PC-9 (cell line): ENCODE measurements around the gene ZNF423. TPM values are rescaled to one million over a fixed set of nuclear protein-coding genes. Genes with fewer than 3 reads are reported as not detected.

ENCODE experiments used
- BruUV-seq: library from RNA; stranded (reverse); fragments of 400-500 nt; replicated peaks from 2 replicates; lab custom pipeline; 2021; lab: Mats Ljungman, UMichigan
- CTCF ChIA-PET: fragments of 300-600 bp; sonication (Branson Sonifier 250); formaldehyde crosslinking; loops from one replicate; lab custom pipeline; 2022; ENCODE audit warnings: antibody characterized with exemption; lab: Charles Lee
- POLR2A ChIA-PET: fragments of 300-600 bp; sonication (Branson Sonifier 250); formaldehyde crosslinking; loops from one replicate; lab custom pipeline; 2022; ENCODE audit warnings: antibody characterized with exemption; ENCODE audit not compliant: unreplicated experiment; lab: Charles Lee
- DNase-seq, 2 experiments: peaks; one replicate each; pipeline versions ENCODE4 v3.0.0 to v3.0.0-alpha.2; 2015 to 2022; ENCODE audit warnings: mixed read lengths in 1 of 2
- H2AFZ ChIP-seq: fragments of 200-600 bp; sonication (generic); 2 replicates; pipeline ENCODE4 v1.8.1; 2017; ENCODE audit warnings: antibody characterized with exemption
- H3F3A ChIP-seq: fragments of 200-600 bp; sonication (generic); 2 replicates; pipeline ENCODE4 v1.8.1; 2017; ENCODE audit warnings: antibody characterized with exemption, mild to moderate bottlenecking, low read depth; ENCODE audit not compliant: insufficient read depth
- H3K27ac ChIP-seq: fragments of 200-600 bp; sonication (generic); 2 replicates; pipeline ENCODE4 v1.6.1; 2016; ENCODE audit warnings: mixed run types
- H3K27me3 ChIP-seq: fragments of 200-600 bp; sonication (generic); 2 replicates; pipeline ENCODE4 v1.6.1; 2016; ENCODE audit warnings: low read depth, mixed run types; ENCODE audit not compliant: insufficient read depth
- H3K36me3 ChIP-seq: fragments of 200-600 bp; sonication (generic); 2 replicates; pipeline ENCODE4 v1.6.1; 2016; ENCODE audit warnings: low read depth, mixed run types
- H3K4me1 ChIP-seq: fragments of 200-600 bp; sonication (generic); replicated peaks from 2 replicates; pipeline ENCODE4 v1.6.1; 2016; ENCODE audit warnings: mixed run types; ENCODE audit not compliant: insufficient read depth
- H3K4me2 ChIP-seq: fragments of 200-600 bp; sonication (generic); 2 replicates; pipeline ENCODE4 v1.6.1; 2017; ENCODE audit warnings: mixed run types
- H3K4me3 ChIP-seq: fragments of 200-600 bp; sonication (generic); 2 replicates; pipeline ENCODE4 v1.6.1; 2016; ENCODE audit warnings: mixed run types
- H3K79me2 ChIP-seq: fragments of 200-600 bp; sonication (generic); 2 replicates; pipeline ENCODE4 v1.6.1; 2017; ENCODE audit warnings: low read depth, mixed run types
- H3K9me2 ChIP-seq: fragments of 200-600 bp; sonication (generic); 2 replicates; pipeline ENCODE4 v1.8.1; 2017; ENCODE audit warnings: mild to moderate bottlenecking; ENCODE audit not compliant: insufficient read depth
- H3K9me3 ChIP-seq: fragments of 200-600 bp; sonication (generic); 2 replicates; pipeline ENCODE4 v1.8.1; 2016; ENCODE audit warnings: low read depth; ENCODE audit not compliant: insufficient read depth
- H4K20me1 ChIP-seq: fragments of 200-600 bp; sonication (generic); 2 replicates; pipeline ENCODE4 v1.8.1; 2017; ENCODE audit not compliant: insufficient read depth
- EZH2 ChIP-seq: fragments of 200-600 bp; sonication (generic); IDR thresholded peaks from 2 replicates; pipeline ENCODE4 v1.8.0; 2017; ENCODE audit warnings: antibody characterized with exemption, low read depth
- intact Hi-C: fragments of 100-400 bp; cut with micrococcal nuclease; formaldehyde crosslinking; loops from one replicate; pipeline ENCODE4 v1.10.0; 2022; ENCODE audit not compliant: unreplicated experiment
- total RNA-seq: library from RNA; stranded (reverse); gene quantifications from 2 replicates; pipeline ENCODE4 v1.2.3, GENCODE V29; 2021
- TF ChIP-seq, protein P1 (sequence below): fragments of 200-600 bp; sonication (generic); conservative IDR thresholded peaks from 2 replicates; pipeline ENCODE4 v1.6.1; 2017; ENCODE audit warnings: mixed run types, antibody characterized with exemption, mild to moderate bottlenecking, moderate library complexity

ZNF423 gene
- total RNA-seq, 1 experiment from 2014 or later, result not detected

DNA sequence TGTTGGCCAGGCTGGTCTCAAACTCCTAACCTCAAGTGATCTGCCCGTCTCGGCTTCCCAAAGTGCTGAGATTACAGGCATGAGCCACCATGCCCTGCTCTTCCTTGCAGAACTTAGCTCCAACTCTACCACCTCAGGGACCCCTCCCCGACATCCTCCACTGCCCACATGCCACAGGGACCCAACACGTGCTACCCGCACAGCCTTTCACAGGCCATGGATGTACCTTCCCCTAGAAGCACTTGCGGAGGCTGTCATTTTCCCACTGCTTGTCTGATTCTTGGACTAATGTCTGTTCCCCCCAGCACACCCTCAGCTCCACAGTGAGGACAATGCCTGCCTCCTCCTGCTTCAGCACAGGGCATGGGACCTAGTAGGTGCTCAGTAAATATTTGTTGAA is 147.4 kb downstream of the ZNF423 start:
- Histone ChIP-seq H3F3A (no peaks in the 10 kb centered on the region), H3K27me3 (peaks cover 85% of the 10 kb centered on the region), H3K4me3 (no peak overlapping the region), H3K4me1 (no peaks in the 10 kb centered on the region), H4K20me1 (no peaks in the 10 kb centered on the region), H3K79me2 (no peaks in the 10 kb centered on the region), H3K36me3 (no peaks in the 10 kb centered on the region), H3K9me2 (no peaks in the 10 kb centered on the region), H2AFZ (no peak overlapping the region), H3K4me2 (no peak overlapping the region), H3K27ac (no peak overlapping the region), H3K9me3 (no peaks in the 10 kb centered on the region)
- intact Hi-C loops, result no loop called here
- POLR2A ChIA-PET, result no interaction called here
- CTCF ChIA-PET, result no interaction called here
- no peak for DNase-seq
- BruUV-seq, result no TSS peak
- TF ChIP-seq, protein P1, sequence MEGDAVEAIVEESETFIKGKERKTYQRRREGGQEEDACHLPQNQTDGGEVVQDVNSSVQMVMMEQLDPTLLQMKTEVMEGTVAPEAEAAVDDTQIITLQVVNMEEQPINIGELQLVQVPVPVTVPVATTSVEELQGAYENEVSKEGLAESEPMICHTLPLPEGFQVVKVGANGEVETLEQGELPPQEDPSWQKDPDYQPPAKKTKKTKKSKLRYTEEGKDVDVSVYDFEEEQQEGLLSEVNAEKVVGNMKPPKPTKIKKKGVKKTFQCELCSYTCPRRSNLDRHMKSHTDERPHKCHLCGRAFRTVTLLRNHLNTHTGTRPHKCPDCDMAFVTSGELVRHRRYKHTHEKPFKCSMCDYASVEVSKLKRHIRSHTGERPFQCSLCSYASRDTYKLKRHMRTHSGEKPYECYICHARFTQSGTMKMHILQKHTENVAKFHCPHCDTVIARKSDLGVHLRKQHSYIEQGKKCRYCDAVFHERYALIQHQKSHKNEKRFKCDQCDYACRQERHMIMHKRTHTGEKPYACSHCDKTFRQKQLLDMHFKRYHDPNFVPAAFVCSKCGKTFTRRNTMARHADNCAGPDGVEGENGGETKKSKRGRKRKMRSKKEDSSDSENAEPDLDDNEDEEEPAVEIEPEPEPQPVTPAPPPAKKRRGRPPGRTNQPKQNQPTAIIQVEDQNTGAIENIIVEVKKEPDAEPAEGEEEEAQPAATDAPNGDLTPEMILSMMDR, result no peak
- TF ChIP-seq EZH2, result no peak

DNA sequence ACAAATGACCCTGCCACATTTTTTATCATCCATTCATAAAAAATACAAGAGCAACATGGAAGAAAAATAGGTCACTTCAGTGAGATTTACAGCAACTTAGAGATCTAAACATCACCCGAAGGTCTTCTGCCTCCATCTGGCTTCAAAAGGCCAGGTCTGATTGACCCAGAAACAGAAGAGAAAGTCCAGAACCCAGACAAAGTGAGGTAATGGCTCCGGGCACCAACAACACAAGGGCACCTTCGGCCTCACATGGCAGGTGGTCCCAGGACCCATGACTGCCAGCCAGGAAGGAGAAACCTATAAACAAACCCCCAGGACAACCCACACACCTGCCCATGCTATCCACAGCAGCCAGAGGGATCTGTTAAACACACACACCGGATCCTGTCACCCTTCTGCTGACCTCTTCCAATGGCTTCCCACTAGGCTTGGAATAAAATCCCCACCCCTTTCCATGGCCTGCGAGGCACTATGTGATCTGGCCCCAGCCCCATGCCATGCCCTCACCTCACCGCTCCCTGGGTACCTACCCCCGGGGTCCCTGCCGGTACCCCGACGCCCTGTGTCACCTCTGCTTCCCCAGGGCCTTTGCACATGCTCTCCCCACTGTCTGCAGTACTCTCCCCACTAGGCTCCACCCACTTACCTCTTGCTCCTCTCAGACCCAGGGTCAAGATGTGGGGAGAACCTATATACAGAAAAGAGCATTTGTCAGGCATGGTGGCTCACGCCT is 149.1 kb downstream of the ZNF423 start:
- no TSS peak for BruUV-seq
- no peaks in the 10 kb centered on the region for H4K20me1 ChIP-seq
- H3K27ac ChIP-seq, result no peak overlapping the region
- H3K27me3 ChIP-seq, result peaks cover 86% of the 10 kb centered on the region
- TF ChIP-seq, protein P1, result no peak
- TF ChIP-seq EZH2, result no peak
- H3K36me3 ChIP-seq, result no peaks in the 10 kb centered on the region
- ChIA-PET CTCF (no interaction called here), POLR2A (no interaction called here)
- no peaks in the 10 kb centered on the region for H3F3A ChIP-seq
- H3K4me1 ChIP-seq, result no peaks in the 10 kb centered on the region
- no peaks in the 10 kb centered on the region for H3K9me3 ChIP-seq
- no peaks in the 10 kb centered on the region for H3K79me2 ChIP-seq
- H3K4me3 ChIP-seq, result no peak overlapping the region
- H3K9me2 ChIP-seq, result no peaks in the 10 kb centered on the region
- intact Hi-C loops, result no loop called here
- no peak for DNase-seq
- H3K4me2 ChIP-seq, result no peak overlapping the region
- no peak overlapping the region for H2AFZ ChIP-seq

DNA sequence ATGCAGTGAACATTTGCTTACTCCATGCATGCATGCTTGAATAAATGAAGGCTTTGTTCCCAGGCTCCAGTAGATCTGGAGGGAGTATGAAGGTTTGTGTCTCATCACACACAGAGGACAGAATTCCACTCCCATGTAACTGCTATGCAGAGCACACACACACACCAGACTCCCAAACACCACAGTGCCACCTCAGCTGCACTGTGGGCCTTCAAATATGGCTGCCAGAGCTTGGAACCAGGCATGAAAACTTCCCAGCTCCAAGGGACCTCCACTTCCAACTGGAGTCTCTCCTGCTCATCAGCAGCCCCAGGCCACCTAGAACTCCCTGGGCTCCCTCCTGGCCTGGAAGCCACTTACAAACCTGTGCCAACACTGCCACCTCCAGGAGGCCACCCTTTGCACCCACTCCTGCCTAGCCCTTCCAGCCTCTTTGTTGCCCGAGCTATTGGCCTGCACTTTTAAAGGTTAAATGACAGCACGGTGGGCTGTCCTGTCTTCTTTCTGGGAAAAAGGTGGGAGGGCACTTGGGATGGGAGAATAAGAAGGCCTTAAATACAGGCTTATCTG is 151.2 kb downstream of the ZNF423 start:
- Histone ChIP-seq H3F3A (no peaks in the 10 kb centered on the region), H2AFZ (no peak overlapping the region), H3K27ac (no peak overlapping the region), H3K27me3 (peaks cover 84% of the 10 kb centered on the region), H3K36me3 (no peaks in the 10 kb centered on the region), H3K4me2 (no peak overlapping the region), H3K79me2 (no peaks in the 10 kb centered on the region), H3K4me3 (no peak overlapping the region), H3K4me1 (no peaks in the 10 kb centered on the region), H4K20me1 (no peaks in the 10 kb centered on the region), H3K9me3 (no peaks in the 10 kb centered on the region), H3K9me2 (no peaks in the 10 kb centered on the region)
- ChIA-PET POLR2A (no interaction called here), CTCF (no interaction called here)
- no TSS peak for BruUV-seq
- intact Hi-C loops, result no loop called here
- TF ChIP-seq, protein P1, result no peak
- no peak for TF ChIP-seq EZH2
- no peak for DNase-seq
